HG02943 (cell line): Measurements from ENCODE around the gene MTTP.

Experiments
- ATAC-seq: cut with Tn5 transposase; IDR thresholded peaks from one replicate; pipeline ENCODE4 v1.9.1; 2021; ENCODE audit warnings: mild to moderate bottlenecking, low read depth, moderate library complexity; ENCODE audit not compliant: unreplicated experiment

Gene MTTP

GRCh38 chr4:99636422-99636821 is 61.8 kb downstream of the MTTP start:
- no peak for ATAC-seq

DNA sequence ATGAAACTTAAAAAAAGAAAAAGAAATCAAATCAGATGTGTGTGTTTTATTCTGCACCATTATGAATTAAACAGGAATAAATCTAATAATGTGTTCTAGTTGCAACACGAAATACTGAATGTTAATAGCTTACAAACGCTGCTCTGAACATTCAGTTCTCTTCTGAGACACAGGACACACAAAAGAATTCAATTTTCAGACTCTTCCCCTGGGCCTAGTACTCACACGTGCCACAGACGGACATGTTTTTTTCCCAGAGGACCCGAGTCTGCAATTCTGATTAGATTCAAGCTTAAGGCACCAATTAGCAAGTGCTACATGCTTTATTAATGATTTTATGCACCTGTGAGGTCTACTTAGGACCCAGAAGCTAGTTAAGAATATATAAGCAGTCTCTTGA is 62.5 kb downstream of the MTTP start:
- ATAC-seq, result no peak

DNA sequence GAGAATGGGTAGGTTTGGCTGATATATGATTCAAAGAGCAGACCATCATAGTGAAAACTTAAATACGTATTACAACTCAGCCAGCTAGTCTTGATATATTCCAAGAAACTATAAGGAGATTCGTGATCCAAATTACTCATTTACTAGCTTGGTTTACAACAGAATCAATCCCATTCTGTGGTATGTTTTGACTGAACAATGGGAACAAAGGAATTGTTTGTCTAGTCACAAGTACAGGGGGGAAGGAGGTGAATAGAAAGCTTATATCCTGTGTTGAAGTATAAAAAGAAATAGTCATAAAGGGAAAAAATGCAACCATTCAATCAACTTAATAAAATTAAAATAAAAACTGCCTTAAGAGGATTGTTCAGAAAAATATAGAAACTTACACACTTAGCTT is 66.1 kb downstream of the MTTP start:
- no peak for ATAC-seq

DNA sequence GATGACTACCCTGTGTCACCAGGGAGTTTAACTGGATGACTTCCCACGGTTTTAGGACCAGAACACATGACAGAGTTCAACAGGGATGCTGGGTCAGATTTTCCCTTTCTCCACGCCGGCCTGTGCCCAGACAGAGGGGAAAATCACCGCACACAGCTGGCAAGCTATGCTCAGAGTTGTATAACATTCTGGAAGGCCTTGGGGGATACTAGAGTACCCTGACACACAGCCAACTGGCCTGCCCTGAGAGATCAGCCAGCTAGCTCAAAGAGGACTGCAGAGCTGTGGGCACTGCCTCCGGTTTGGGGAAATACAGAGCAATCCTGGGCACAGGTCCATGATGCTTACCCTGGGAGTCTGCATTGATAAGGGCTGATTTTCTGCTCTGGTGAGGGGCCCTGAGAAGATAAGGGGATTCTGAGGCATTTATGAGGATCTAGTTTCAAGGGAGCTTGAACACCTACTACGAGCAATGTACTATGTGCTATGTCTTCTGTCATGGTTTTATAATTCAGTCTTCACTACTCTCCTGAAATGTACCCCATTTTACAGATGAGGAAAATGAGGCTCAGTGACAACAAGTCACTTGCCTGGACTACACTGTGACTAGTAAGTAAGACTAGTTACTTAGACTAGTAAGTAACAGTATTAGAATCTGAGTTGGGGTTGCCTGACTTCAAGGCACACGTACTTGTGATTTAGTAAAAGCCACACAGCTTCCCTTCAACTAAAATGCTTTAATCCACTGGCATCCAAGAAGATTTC is 68.3 kb downstream of the MTTP start:
- no peak for ATAC-seq

- ATAC-seq, result no peak
These were observed 69.8 kb downstream of the MTTP start for GRCh38 chr4:99644453-99644852.

DNA sequence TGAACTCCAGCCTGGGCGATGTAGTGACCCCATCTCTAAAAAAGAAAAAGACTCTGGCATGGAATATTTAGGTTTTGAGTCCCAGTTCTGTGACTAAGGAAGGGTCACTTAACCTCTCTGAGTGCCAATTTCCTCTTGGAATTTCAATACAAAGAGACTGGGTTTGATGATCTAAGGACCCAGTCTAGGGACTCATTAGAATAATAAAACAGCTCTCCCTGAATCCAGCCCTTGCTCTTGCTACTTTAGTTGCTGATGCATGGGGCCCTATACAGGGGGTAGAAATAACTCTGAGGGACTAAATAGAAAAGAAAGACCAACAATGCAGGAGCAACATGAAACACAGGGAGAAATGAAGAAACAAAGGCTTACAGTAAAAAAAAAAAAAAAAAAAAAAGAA is 70.4 kb downstream of the MTTP start:
- ATAC-seq, result no peak

- ATAC-seq, result no peak
These were observed 71.0 kb downstream of the MTTP start for GRCh38 chr4:99645638-99646037.

- no peak for ATAC-seq
These were observed 72.4 kb downstream of the MTTP start for GRCh38 chr4:99647071-99647470.

GRCh38 chr4:99648321-99648720 is 73.7 kb downstream of the MTTP start:
- ATAC-seq, result no peak

GRCh38 chr4:99649208-99649607 is 74.6 kb downstream of the MTTP start:
- ATAC-seq, result no peak

DNA sequence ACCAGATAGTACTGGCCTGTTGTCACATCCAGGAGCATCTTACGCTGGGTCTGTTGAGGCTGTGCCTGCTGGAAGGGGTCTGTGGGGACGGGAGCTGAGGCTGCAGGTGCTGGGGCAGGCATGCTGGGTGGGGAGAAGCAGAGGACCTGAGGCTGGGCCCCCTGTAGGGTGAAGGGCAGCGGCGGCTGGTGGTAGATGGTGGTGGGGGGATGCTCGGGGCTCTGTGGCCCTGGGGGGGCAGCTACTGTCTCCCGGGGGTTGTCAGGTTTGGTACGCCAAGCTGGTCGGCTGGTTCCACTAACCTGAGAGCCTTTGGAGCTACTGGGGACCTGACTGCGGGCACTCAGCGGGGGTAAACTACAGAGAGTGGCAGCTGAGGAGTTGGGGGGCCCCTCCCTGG is 75.2 kb downstream of the MTTP start:
- no peak for ATAC-seq

- no peak for ATAC-seq
These were observed 76.6 kb downstream of the MTTP start for GRCh38 chr4:99651016-99651769.

DNA sequence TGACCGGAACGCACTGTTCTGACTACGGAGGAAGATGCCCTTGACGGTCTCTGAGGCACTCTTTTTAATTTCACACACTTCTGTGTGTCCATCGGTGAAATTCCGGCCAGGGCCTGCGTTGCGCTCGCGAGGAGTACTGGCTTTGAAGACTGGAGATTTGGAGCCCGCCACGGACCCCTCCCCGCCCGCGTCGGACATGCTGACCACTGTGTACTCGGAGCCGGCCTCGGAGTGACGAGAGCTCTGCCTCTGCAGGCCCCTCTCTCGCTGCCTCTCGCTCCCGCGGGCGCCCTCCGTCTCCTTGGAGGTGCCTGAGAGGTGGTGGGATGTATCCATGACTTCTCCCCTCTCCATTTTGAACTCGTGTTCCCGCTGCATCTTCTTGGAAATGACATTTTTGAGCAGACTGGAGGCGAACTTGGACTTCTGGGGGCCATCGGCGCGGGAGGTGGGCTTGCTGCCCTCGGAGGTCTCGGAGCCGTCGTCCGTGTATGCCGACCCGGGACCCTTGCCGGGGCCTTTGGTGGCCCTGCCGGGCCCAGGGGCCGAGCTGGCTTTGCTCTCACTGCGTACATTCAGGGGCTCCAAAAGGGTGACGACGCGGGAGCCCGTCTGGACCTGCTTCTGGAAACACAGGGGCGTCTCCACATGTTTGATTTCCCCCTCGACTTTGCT is 77.3 kb downstream of the MTTP start:
- no peak for ATAC-seq

GRCh38 chr4:99652596-99653436 is 78.2 kb downstream of the MTTP start:
- no peak for ATAC-seq

DNA sequence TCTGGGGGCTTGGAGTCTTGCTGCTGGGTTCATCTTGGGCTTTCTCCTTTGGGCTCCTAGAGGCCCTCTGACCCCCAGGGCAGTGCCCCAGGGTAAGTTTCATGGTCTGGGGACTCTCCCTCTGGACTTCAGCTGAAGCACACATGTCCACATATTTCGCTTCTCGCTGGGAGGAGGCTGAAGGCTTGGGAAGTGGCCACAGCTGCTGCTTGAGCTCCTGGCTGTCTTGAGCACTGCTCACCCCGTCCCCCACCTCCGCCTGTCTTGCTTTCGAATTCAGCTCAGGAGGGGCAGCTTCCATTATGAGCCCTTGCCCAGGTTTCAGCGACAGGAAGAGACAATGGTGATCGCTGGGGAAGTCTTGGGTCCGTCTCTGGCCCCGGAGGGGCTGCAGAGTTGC is 79.3 kb downstream of the MTTP start:
- ATAC-seq, result no peak

DNA sequence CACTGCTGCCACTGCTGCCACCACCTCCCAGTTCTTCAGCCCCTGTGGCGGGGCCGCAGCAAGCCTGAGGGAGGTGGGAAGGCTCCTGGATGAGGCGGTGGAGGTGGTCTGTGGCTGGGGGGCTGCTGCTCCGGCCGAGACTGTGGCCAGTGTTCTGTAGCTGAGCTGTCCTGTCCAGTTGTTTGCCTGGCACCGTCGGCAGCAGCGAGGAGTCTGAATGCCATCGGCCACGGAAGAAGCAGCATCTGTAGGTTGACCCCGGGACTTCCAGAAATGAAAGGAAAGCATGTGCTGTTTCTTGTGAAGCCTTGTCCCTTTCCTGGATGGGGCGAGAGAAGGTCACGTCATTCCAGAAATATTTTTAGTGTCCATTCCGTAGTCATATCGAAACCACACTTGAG is 79.7 kb downstream of the MTTP start:
- ATAC-seq, result no peak

- no peak for ATAC-seq
These were observed 80.9 kb downstream of the MTTP start for GRCh38 chr4:99655308-99656081.

DNA sequence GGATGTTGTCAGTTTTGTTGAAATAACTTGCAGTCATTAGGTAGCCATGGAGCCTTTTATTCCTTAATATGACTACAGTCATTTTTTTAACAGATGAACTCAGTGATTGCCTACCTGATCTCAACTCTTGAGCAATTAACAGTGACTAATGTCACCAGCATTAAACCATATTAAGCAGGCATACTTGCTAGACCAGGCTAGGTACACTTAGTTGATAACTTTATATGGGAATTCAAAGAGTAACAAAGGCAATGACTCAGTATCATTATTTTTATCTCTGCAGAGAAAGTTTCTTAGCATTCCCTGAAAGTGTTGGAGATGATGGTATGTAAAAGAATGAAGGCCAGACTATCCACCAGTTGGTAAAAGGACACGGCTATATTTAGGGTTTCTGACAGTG is 83.2 kb downstream of the MTTP start, which contains the start of gene C4orf54:
Gene C4orf54 (minus strand): TSS at position 31 of the 400 bp plus-strand sequence. CDS start 3,180 bp downstream, outside the sequence.
- ATAC-seq, result no peak

GRCh38 chr4:99658666-99659065 is 84.0 kb downstream of the MTTP start:
- ATAC-seq, result no peak

GRCh38 chr4:99661907-99662306 is 87.3 kb downstream of the MTTP start:
- ATAC-seq, result no peak
